NCI-H526 treated with DMSO at 0.1 percent for 48 hours (cell line): ENCODE results near the gene RPL18.
A peak's percentile ranks its signal among the peaks of the same experiment; 100 is the strongest.

Experiments used
- DNase-seq: peaks from one replicate; lab custom pipeline; 2025; lab: John Stamatoyannopoulos, UW

The RPL18 gene

GRCh38 chr19:48630296-48631063 lies 11.5 kb upstream of the RPL18 start:
- DNase-seq: no peak

GRCh38 chr19:48629599-48630295 lies 10.8 kb upstream of the RPL18 start:
- DNase-seq: peak; percentile 13

- no peak for DNase-seq
Observed at GRCh38 chr19:48629297-48629598, 10.3 kb upstream of the RPL18 start.

- DNase-seq: no peak
Observed at GRCh38 chr19:48628486-48629296, 9.7 kb upstream of the RPL18 start.

- DNase-seq: no peak
Observed at GRCh38 chr19:48627865-48628314, 8.9 kb upstream of the RPL18 start.

- DNase-seq: no peak
Observed at GRCh38 chr19:48627201-48627864, 8.4 kb upstream of the RPL18 start.

GRCh38 chr19:48625891-48626327 lies 6.9 kb upstream of the RPL18 start:
- no peak for DNase-seq

GRCh38 chr19:48624791-48625723 lies 6.1 kb upstream of the RPL18 start:
- no peak for DNase-seq

GRCh38 chr19:48624067-48624594 lies 5.2 kb upstream of the RPL18 start:
- peak; percentile 92 for DNase-seq

GRCh38 chr19:48623556-48624066 lies 4.6 kb upstream of the RPL18 start:
- no peak for DNase-seq

GRCh38 chr19:48619692-48620585 lies 961 bp upstream of the RPL18 start:
- no peak for DNase-seq

- no peak for DNase-seq
Observed at GRCh38 chr19:48618278-48618915, 581 bp downstream of the RPL18 start.

- no peak for DNase-seq
Observed at GRCh38 chr19:48617146-48617937, 1.6 kb downstream of the RPL18 start.

GRCh38 chr19:48616491-48617056 lies 2.4 kb downstream of the RPL18 start:
- no peak for DNase-seq

GRCh38 chr19:48616041-48616436 lies 2.9 kb downstream of the RPL18 start:
- no peak for DNase-seq

- DNase-seq: no peak
Observed at GRCh38 chr19:48615231-48616040, 3.5 kb downstream of the RPL18 start.
